Measurements from ENCODE around the gene SMAD9. TPM values are rescaled to one million over a fixed set of nuclear protein-coding genes. Genes with fewer than 3 reads are reported as not detected.

The SMAD9 gene
- total and polyA plus RNA-seq, 9 of the 15 experiments (the other 6 are each of a cell fraction or from before 2014, with no cell fraction given) = 0.02 to 0.08 (median 0.03) TPM; not detected in 4

Other genes starting within 250 kb of the SMAD9 start
- gene SERTM1, start 246.2 kb downstream of the SMAD9 start, total RNA-seq (2014; rRNA removed) = not detected in 2 replicates
- gene SERTM1, start 246.2 kb downstream of the SMAD9 start, total RNA-seq (2014; rRNA removed; fragmentation: Illumina TruSeq; extraction: Trizol) = not detected in 2 replicates
- not detected in 2 replicates for gene SERTM1, start 246.2 kb downstream of the SMAD9 start, total RNA-seq (2015; rRNA removed; fragmentation: Illumina TruSeq; extraction: Trizol)
- not detected in 2 replicates for gene SERTM1, start 246.2 kb downstream of the SMAD9 start, total RNA-seq (2021)
- gene SERTM1, start 246.2 kb downstream of the SMAD9 start, polyA plus RNA-seq (2011; rRNA removed) = not detected in 2 replicates
- not detected in 2 replicates for gene SERTM1, start 246.2 kb downstream of the SMAD9 start, polyA plus RNA-seq (2014; fragmentation: Illumina TruSeq; extraction: Trizol)
- gene SERTM1, start 246.2 kb downstream of the SMAD9 start, polyA plus RNA-seq (2014; fragmentation: Nextera tagmentation; extraction: Ambion mirVana) = not detected
- not detected in 2 replicates for gene SERTM1, start 246.2 kb downstream of the SMAD9 start, polyA plus RNA-seq (2014; rRNA removed)
- 2.4 and 3.2 TPM in 2 replicates for gene RFXAP, start 101.0 kb downstream of the SMAD9 start, total RNA-seq (2014; rRNA removed)
- gene RFXAP, start 101.0 kb downstream of the SMAD9 start, total RNA-seq (2014; rRNA removed; fragmentation: Illumina TruSeq; extraction: Trizol) = 2.9 and 3.7 TPM in 2 replicates
- gene RFXAP, start 101.0 kb downstream of the SMAD9 start, total RNA-seq (2015; rRNA removed; fragmentation: Illumina TruSeq; extraction: Trizol) = 2.8 and 2.9 TPM in 2 replicates
- gene RFXAP, start 101.0 kb downstream of the SMAD9 start, total RNA-seq (2021) = 7.0 and 9.7 TPM in 2 replicates
- 8.1 and 8.6 TPM in 2 replicates for gene RFXAP, start 101.0 kb downstream of the SMAD9 start, polyA plus RNA-seq (2011; rRNA removed)
- gene RFXAP, start 101.0 kb downstream of the SMAD9 start, polyA plus RNA-seq (2014; fragmentation: Illumina TruSeq; extraction: Trizol) = 6.1 and 6.9 TPM in 2 replicates
- gene RFXAP, start 101.0 kb downstream of the SMAD9 start, polyA plus RNA-seq (2014; fragmentation: Nextera tagmentation; extraction: Ambion mirVana) = 1 to 10 TPM; 2.1 to 2.7 TPM
- 8.0 and 8.2 TPM in 2 replicates for gene RFXAP, start 101.0 kb downstream of the SMAD9 start, polyA plus RNA-seq (2014; rRNA removed)
- gene ALG5, start 79.1 kb upstream of the SMAD9 start, total RNA-seq (2014; rRNA removed) = 36.6 and 41.8 TPM in 2 replicates
- 52.7 and 59.5 TPM in 2 replicates for gene ALG5, start 79.1 kb upstream of the SMAD9 start, total RNA-seq (2014; rRNA removed; fragmentation: Illumina TruSeq; extraction: Trizol)
- gene ALG5, start 79.1 kb upstream of the SMAD9 start, total RNA-seq (2015; rRNA removed; fragmentation: Illumina TruSeq; extraction: Trizol) = 45.2 and 47.3 TPM in 2 replicates
- 31.3 and 33.6 TPM in 2 replicates for gene ALG5, start 79.1 kb upstream of the SMAD9 start, total RNA-seq (2021)
- gene ALG5, start 79.1 kb upstream of the SMAD9 start, polyA plus RNA-seq (2011; rRNA removed) = 39.8 and 58.9 TPM in 2 replicates
- gene ALG5, start 79.1 kb upstream of the SMAD9 start, polyA plus RNA-seq (2014; fragmentation: Illumina TruSeq; extraction: Trizol) = 43.3 and 46.7 TPM in 2 replicates
- 10 to 100 TPM; 76.7 to 80.5 TPM for gene ALG5, start 79.1 kb upstream of the SMAD9 start, polyA plus RNA-seq (2014; fragmentation: Nextera tagmentation; extraction: Ambion mirVana)
- 44.5 and 48.2 TPM in 2 replicates for gene ALG5, start 79.1 kb upstream of the SMAD9 start, polyA plus RNA-seq (2014; rRNA removed)
- 67.4 and 81.1 TPM in 2 replicates for gene EXOSC8, start 80.5 kb upstream of the SMAD9 start, total RNA-seq (2014; rRNA removed)
- 104 and 116 TPM in 2 replicates for gene EXOSC8, start 80.5 kb upstream of the SMAD9 start, total RNA-seq (2014; rRNA removed; fragmentation: Illumina TruSeq; extraction: Trizol)
- 86.4 and 87.4 TPM in 2 replicates for gene EXOSC8, start 80.5 kb upstream of the SMAD9 start, total RNA-seq (2015; rRNA removed; fragmentation: Illumina TruSeq; extraction: Trizol)
- 75.3 and 75.5 TPM in 2 replicates for gene EXOSC8, start 80.5 kb upstream of the SMAD9 start, total RNA-seq (2021)
- 104 and 116 TPM in 2 replicates for gene EXOSC8, start 80.5 kb upstream of the SMAD9 start, polyA plus RNA-seq (2011; rRNA removed)
- gene EXOSC8, start 80.5 kb upstream of the SMAD9 start, polyA plus RNA-seq (2014; fragmentation: Illumina TruSeq; extraction: Trizol) = 133 and 137 TPM in 2 replicates
- gene EXOSC8, start 80.5 kb upstream of the SMAD9 start, polyA plus RNA-seq (2014; fragmentation: Nextera tagmentation; extraction: Ambion mirVana) = 100 to 1,000 TPM; 564 to 571 TPM
- gene EXOSC8, start 80.5 kb upstream of the SMAD9 start, polyA plus RNA-seq (2014; rRNA removed) = 110 and 139 TPM in 2 replicates
- gene SUPT20H, start 139.4 kb upstream of the SMAD9 start, total RNA-seq (2014; rRNA removed) = 16.7 and 21.6 TPM in 2 replicates
- 38.2 and 38.4 TPM in 2 replicates for gene SUPT20H, start 139.4 kb upstream of the SMAD9 start, total RNA-seq (2014; rRNA removed; fragmentation: Illumina TruSeq; extraction: Trizol)
- gene SUPT20H, start 139.4 kb upstream of the SMAD9 start, total RNA-seq (2015; rRNA removed; fragmentation: Illumina TruSeq; extraction: Trizol) = 39.0 and 45.2 TPM in 2 replicates
- gene SUPT20H, start 139.4 kb upstream of the SMAD9 start, total RNA-seq (2021) = 29.2 and 31.8 TPM in 2 replicates
- gene SUPT20H, start 139.4 kb upstream of the SMAD9 start, polyA plus RNA-seq (2011; rRNA removed) = 58.4 and 64.7 TPM in 2 replicates
- 53.1 and 71.8 TPM in 2 replicates for gene SUPT20H, start 139.4 kb upstream of the SMAD9 start, polyA plus RNA-seq (2014; fragmentation: Illumina TruSeq; extraction: Trizol)
- 10 to 100 TPM; 11.4 to 14.8 TPM for gene SUPT20H, start 139.4 kb upstream of the SMAD9 start, polyA plus RNA-seq (2014; fragmentation: Nextera tagmentation; extraction: Ambion mirVana)
- 31.7 and 33.4 TPM in 2 replicates for gene SUPT20H, start 139.4 kb upstream of the SMAD9 start, polyA plus RNA-seq (2014; rRNA removed)
- gene CSNK1A1L, start 185.4 kb upstream of the SMAD9 start, total RNA-seq (2014; rRNA removed) = not detected in 2 replicates
- not detected in 2 replicates for gene CSNK1A1L, start 185.4 kb upstream of the SMAD9 start, total RNA-seq (2014; rRNA removed; fragmentation: Illumina TruSeq; extraction: Trizol)
- not detected in 2 replicates for gene CSNK1A1L, start 185.4 kb upstream of the SMAD9 start, total RNA-seq (2015; rRNA removed; fragmentation: Illumina TruSeq; extraction: Trizol)
- not detected in 2 replicates for gene CSNK1A1L, start 185.4 kb upstream of the SMAD9 start, total RNA-seq (2021)
- not detected in 2 replicates for gene CSNK1A1L, start 185.4 kb upstream of the SMAD9 start, polyA plus RNA-seq (2011; rRNA removed)
- not detected in 2 replicates for gene CSNK1A1L, start 185.4 kb upstream of the SMAD9 start, polyA plus RNA-seq (2014; fragmentation: Illumina TruSeq; extraction: Trizol)
- not detected for gene CSNK1A1L, start 185.4 kb upstream of the SMAD9 start, polyA plus RNA-seq (2014; fragmentation: Nextera tagmentation; extraction: Ambion mirVana)
- not detected in 2 replicates for gene CSNK1A1L, start 185.4 kb upstream of the SMAD9 start, polyA plus RNA-seq (2014; rRNA removed)

All from K562 (cell line).